Breast epithelium (tissue), 4 donors: ENCODE results near the gene PP2D1. TPM values are rescaled to one million over a fixed set of nuclear protein-coding genes. Genes with fewer than 3 reads are reported as not detected.
"Not testable (repeated sequence)": the region's sequence is repeated elsewhere in the genome, so short reads cannot be mapped to it uniquely, and the experiment has no call there.

Experiments used
- DNase-seq, 2 donors: peaks; one replicate each; pipeline ENCODE4 v3.0.0-alpha.2; 2019; ENCODE audit warnings: low spot score in 2 of 2
- H3K27ac ChIP-seq, 2 donors: fragments of 200-600 bp; sonication (generic) in 1 of 2; one replicate each; pipeline ENCODE4 v1.5.1; 2016 to 2019; ENCODE audit warnings: mild to moderate bottlenecking in 1 of 2
- H3K27me3 ChIP-seq, 2 donors: fragments of 200-600 bp; sonication (generic) in 1 of 2; one replicate each; pipeline versions ENCODE4 v1.5.1 to v1.6.0; 2017 to 2019; ENCODE audit warnings: control low read depth in 1 of 2, mild to moderate bottlenecking in 1 of 2
- H3K36me3 ChIP-seq: fragments of 200-600 bp; one replicate; pipeline ENCODE4 v1.5.1; 2019
- H3K4me1 ChIP-seq, 2 donors: fragments of 200-600 bp; sonication (generic); one replicate each; pipeline ENCODE4 v1.5.1; 2016 to 2019; ENCODE audit warnings: control low read depth in 1 of 2
- H3K4me3 ChIP-seq, 3 donors: fragments of 200-600 bp; sonication (generic); 1 replicate in 2 of 3; 2 replicates in 1 of 3; pipeline ENCODE4 v1.5.1; 2016 to 2019; ENCODE audit warnings: mild to moderate bottlenecking in 3 of 3, moderate library complexity in 2 of 3
- H3K9me3 ChIP-seq, 2 donors: fragments of 200-600 bp; sonication (generic) in 1 of 2; one replicate each; pipeline ENCODE4 v1.5.1; 2016 to 2019; ENCODE audit warnings: control low read depth in 1 of 2
- CTCF ChIP-seq, 3 donors: fragments of 450-650 bp; IDR thresholded peaks; one replicate each; pipeline ENCODE4 v1.5.1; 2016 to 2017; ENCODE audit warnings: antibody characterized with exemption in 3 of 3, mild to moderate bottlenecking in 3 of 3, moderate library complexity in 3 of 3
- POLR2A ChIP-seq: fragments of 450-650 bp; IDR thresholded peaks from one replicate; pipeline ENCODE4 v1.6.1; 2016; ENCODE audit warnings: antibody characterized with exemption, mild to moderate bottlenecking, moderate library complexity
- POLR2AphosphoS5 ChIP-seq, 3 donors: sonication (generic); formaldehyde crosslinking; IDR thresholded peaks; one replicate each; pipeline ENCODE4 v1.6.1; 2017; ENCODE audit warnings: antibody characterized with exemption in 3 of 3
- intact Hi-C: fragments of 100-400 bp; cut with DNase I; formaldehyde crosslinking; loops from one replicate; pipeline ENCODE4 v1.15.1; 2023; ENCODE audit warnings: low total_unique reads
- total RNA-seq, 3 donors: library from RNA; depleted of rRNA; stranded (reverse); fragments of >200 nt; gene quantifications; one replicate each; pipeline ENCODE4 v1.1.0, GENCODE V29; 2016

PP2D1 gene
- total RNA-seq, 3 donors from 2014 or later: not detected

GRCh38 chr3:20007960-20008359, 4.1 kb downstream of the PP2D1 start:
- intact Hi-C loops: no loop called here
- DNase-seq: no peak
- H3K9me3 ChIP-seq: no peaks in the 10 kb centered on the region
- no peaks in the 10 kb centered on the region for H3K27me3 ChIP-seq
- H3K36me3 ChIP-seq: no peaks in the 10 kb centered on the region
- H3K27ac ChIP-seq: no peak overlapping the region
- no peaks in the 10 kb centered on the region for H3K4me1 ChIP-seq
- no peak for TF ChIP-seq POLR2A
- TF ChIP-seq CTCF (IDR thresholded peaks at IDR 0.05): no peak
- TF ChIP-seq POLR2AphosphoS5 (IDR thresholded peaks at IDR 0.05): no peak
- no peak overlapping the region for H3K4me3 ChIP-seq

- Histone ChIP-seq H3K27me3 (no peaks in the 10 kb centered on the region), H3K4me1 (no peaks in the 10 kb centered on the region), H3K27ac (no peak overlapping the region), H3K9me3 (no peaks in the 10 kb centered on the region), H3K4me3 (no peak overlapping the region), H3K36me3 (no peaks in the 10 kb centered on the region)
- intact Hi-C loops: no loop called here
- no peak for TF ChIP-seq POLR2AphosphoS5 (IDR thresholded peaks at IDR 0.05)
- no peak for TF ChIP-seq POLR2A
- TF ChIP-seq CTCF (IDR thresholded peaks at IDR 0.05): no peak
- DNase-seq: no peak
These were observed 10.1 kb downstream of the PP2D1 start for GRCh38 chr3:20001932-20002331.

GRCh38 chr3:19997502-19997901, 14.6 kb downstream of the PP2D1 start:
- TF ChIP-seq CTCF (IDR thresholded peaks at IDR 0.05): no peak
- TF ChIP-seq POLR2A: no peak
- TF ChIP-seq POLR2AphosphoS5 (IDR thresholded peaks at IDR 0.05): no peak
- intact Hi-C loops: no loop called here
- no peak for DNase-seq
- no peaks in the 10 kb centered on the region for H3K4me1 ChIP-seq
- H3K36me3 ChIP-seq: no peaks in the 10 kb centered on the region
- H3K27ac ChIP-seq: no peak overlapping the region
- no peaks in the 10 kb centered on the region for H3K27me3 ChIP-seq
- H3K9me3 ChIP-seq: no peaks in the 10 kb centered on the region
- no peak overlapping the region for H3K4me3 ChIP-seq

- H3K27me3 ChIP-seq: no peaks in the 10 kb centered on the region
- no peaks in the 10 kb centered on the region for H3K36me3 ChIP-seq
- no peaks in the 10 kb centered on the region for H3K9me3 ChIP-seq
- no peak overlapping the region for H3K4me3 ChIP-seq
- intact Hi-C loops: no loop called here
- TF ChIP-seq CTCF (IDR thresholded peaks at IDR 0.05) (no peak), POLR2A (no peak), POLR2AphosphoS5 (IDR thresholded peaks at IDR 0.05) (no peak)
- no peak for DNase-seq
- H3K27ac ChIP-seq: no peak overlapping the region
- H3K4me1 ChIP-seq: no peaks in the 10 kb centered on the region
These were observed 17.3 kb downstream of the PP2D1 start for GRCh38 chr3:19994796-19995195.

- H3K4me1 ChIP-seq, H3K9me3 ChIP-seq, DNase-seq, H3K27me3 ChIP-seq, H3K27ac ChIP-seq, intact Hi-C loops, H3K36me3 ChIP-seq, H3K4me3 ChIP-seq: not testable (repeated sequence)
These were observed 23.2 kb downstream of the PP2D1 start for GRCh38 chr3:19988904-19989303.

- intact Hi-C loops: no loop called here
- Histone ChIP-seq H3K27me3 (no peaks in the 10 kb centered on the region), H3K27ac (no peak overlapping the region), H3K4me1 (no peaks in the 10 kb centered on the region), H3K36me3 (no peaks in the 10 kb centered on the region), H3K4me3 (no peak overlapping the region), H3K9me3 (no peaks in the 10 kb centered on the region)
- DNase-seq: no peak
- no peak for TF ChIP-seq POLR2A
These were observed 40.0 kb downstream of the PP2D1 start for GRCh38 chr3:19972054-19972453.
